LNCAP (cell line): ENCODE measurements around the gene RFX2.

Experiments
- TF ChIP-seq, protein P1 (sequence below): fragments of 450-650 bp; IDR thresholded peaks from 2 replicates; pipeline ENCODE4 v1.5.1; 2017; ENCODE audit warnings: mild to moderate bottlenecking

Gene RFX2

DNA sequence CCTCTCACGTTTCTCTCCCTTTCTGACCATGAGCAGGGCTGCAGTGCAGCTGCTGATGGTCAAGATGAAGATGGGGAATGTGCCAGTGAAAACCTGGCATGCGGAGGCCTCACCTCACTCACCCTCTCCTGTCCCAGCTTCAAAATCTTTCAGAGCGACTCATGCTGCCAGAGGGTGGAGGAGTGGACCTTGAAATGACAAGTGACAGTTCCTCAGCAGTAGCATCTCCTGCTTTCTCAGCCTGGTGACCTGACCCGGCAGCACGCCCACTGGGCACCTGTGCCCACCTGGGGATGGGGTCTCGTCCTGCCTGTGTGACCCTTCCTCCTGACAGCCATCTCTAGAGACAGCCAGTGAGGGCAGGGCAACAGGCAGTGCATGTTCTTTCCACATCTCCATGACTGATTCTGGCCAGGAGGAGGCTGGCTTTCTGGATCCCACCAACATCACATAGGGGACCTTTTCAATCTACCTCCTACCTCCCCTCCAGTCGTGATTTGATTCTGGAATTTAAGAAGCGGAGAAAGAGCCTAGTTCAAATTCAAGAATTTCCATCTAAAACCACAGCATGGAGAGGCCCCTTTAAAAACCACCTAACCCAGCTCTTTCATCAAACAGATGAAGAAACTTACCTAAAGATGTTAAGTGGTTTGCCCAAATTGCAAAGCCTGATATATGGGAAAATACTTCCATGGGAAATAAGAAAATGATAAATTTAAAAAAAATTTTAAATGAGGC, 45.8 kb downstream of the RFX2 start:
- TF ChIP-seq, protein P1, sequence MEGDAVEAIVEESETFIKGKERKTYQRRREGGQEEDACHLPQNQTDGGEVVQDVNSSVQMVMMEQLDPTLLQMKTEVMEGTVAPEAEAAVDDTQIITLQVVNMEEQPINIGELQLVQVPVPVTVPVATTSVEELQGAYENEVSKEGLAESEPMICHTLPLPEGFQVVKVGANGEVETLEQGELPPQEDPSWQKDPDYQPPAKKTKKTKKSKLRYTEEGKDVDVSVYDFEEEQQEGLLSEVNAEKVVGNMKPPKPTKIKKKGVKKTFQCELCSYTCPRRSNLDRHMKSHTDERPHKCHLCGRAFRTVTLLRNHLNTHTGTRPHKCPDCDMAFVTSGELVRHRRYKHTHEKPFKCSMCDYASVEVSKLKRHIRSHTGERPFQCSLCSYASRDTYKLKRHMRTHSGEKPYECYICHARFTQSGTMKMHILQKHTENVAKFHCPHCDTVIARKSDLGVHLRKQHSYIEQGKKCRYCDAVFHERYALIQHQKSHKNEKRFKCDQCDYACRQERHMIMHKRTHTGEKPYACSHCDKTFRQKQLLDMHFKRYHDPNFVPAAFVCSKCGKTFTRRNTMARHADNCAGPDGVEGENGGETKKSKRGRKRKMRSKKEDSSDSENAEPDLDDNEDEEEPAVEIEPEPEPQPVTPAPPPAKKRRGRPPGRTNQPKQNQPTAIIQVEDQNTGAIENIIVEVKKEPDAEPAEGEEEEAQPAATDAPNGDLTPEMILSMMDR: no peak

- TF ChIP-seq, protein P1: no peak
These were observed 46.5 kb downstream of the RFX2 start for GRCh38 chr19:6063576-6064335.

- TF ChIP-seq, protein P1: no peak
These were observed 47.2 kb downstream of the RFX2 start for GRCh38 chr19:6062961-6063575.

DNA sequence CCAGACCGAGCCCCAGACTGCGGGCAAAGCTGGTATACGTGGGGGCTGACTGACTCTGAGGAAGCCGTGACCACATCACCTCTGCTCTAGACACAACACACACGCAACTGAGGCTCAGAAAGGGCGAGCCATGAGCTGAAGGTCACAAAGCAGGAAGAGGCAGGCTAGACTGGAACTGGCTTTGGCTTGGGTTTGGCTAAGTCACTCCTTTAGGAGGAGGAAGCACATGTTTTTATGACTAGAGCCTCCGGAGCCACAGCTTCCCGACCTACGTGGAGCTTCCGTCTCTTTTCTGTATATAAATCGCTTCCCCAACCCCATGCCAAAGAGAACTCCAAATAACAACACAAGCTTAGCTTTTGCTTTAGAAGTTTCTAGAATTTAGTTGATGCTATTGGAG, 48.0 kb downstream of the RFX2 start:
- TF ChIP-seq, protein P1: no peak

GRCh38 chr19:6061376-6062130, 48.7 kb downstream of the RFX2 start:
- TF ChIP-seq, protein P1: no peak

- TF ChIP-seq, protein P1: no peak
These were observed 49.5 kb downstream of the RFX2 start for GRCh38 chr19:6060600-6061375.
